Measurements from ENCODE around the gene AKR7A2.
A peak's percentile ranks its signal among the peaks of the same experiment; 100 is the strongest.

The AKR7A2 gene

DNA sequence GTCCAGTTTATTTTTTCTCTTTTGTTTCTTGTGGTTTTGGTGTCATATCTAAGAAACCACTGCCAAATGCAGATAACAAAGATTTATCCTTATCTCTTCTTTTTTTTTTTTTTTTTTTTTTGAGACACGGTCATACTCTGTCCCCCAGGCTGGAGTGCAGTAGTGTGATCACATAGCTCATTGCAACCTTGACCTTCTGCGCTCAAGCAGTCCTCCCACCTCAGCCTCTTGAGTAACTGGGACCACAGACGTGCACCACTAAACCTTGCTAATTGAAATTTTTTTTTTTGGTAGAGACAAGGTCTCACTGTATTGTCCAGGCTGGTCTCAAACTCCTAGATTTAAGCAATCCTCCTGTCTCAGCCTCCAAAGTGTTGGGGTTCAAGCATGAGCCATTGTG is 9.1 kb upstream of the AKR7A2 start:
- Histone ChIP-seq H3K4me1 (ENCODE audit: control insufficient read depth in 1 of 2, insufficient read depth in 2 of 2, low read length in 2 of 2) (peaks cover 0 to 2% of the 10 kb centered on the region in 2 experiments), H3K27ac (ENCODE audit: low read depth, low read length) (no peak overlapping the region), H2BK12ac (ENCODE audit: low read length) (no peak overlapping the region), H3K4ac (ENCODE audit: low read depth, low read length) (no peak overlapping the region), H4K91ac (ENCODE audit: low read depth, low read length) (no peak overlapping the region), H3K4me3 (ENCODE audit: low read depth, low read length) (no peak overlapping the region), H3K9me3 (ENCODE audit: insufficient read depth, low read depth, low read length) (no peaks in the 10 kb centered on the region), H3K18ac (ENCODE audit: low read length) (no peak overlapping the region), H4K12ac (ENCODE audit: low read depth, low read length) (no peak overlapping the region), H3K27me3 (ENCODE audit: insufficient read depth, low read length) (no peaks in the 10 kb centered on the region), H2BK5ac (ENCODE audit: low read depth, low read length, poor library complexity) (no peak overlapping the region), H3K79me2 (ENCODE audit: control insufficient read depth, insufficient read depth, low read length, poor library complexity) (no peaks in the 10 kb centered on the region), H3K4me2 (ENCODE audit: low read length) (no peak overlapping the region), H3K9ac (ENCODE audit: low read length) (no peak overlapping the region), H2AFZ (ENCODE audit: insufficient read depth, low read length, poor library complexity) (no peak overlapping the region), H2BK120ac (ENCODE audit: insufficient read depth, low read length, poor library complexity) (no peak overlapping the region), H3K23ac (ENCODE audit: low read length) (no peak overlapping the region), H4K8ac (ENCODE audit: low read depth, low read length) (no peak overlapping the region), H2AK5ac (ENCODE audit: low read length) (no peak overlapping the region), H3K36me3 (ENCODE audit: control insufficient read depth in 1 of 2, insufficient read depth in 2 of 2, low read length in 2 of 2) (peaks cover 47 to 49% of the 10 kb centered on the region in 2 experiments), H3K79me1 (ENCODE audit: low read length) (no peaks in the 10 kb centered on the region), H3K14ac (ENCODE audit: low read length) (no peak overlapping the region)
- no CpG with 5 or more reads among the region's 3 CpGs for WGBS (ENCODE audit: extremely low coverage, insufficient coverage, insufficient read length)
- DNase-seq, result no peak

- Histone ChIP-seq H2BK5ac (ENCODE audit: low read depth, low read length, poor library complexity) (no peak overlapping the region), H4K91ac (ENCODE audit: low read depth, low read length) (no peak overlapping the region), H3K4ac (ENCODE audit: low read depth, low read length) (no peak overlapping the region), H2BK12ac (ENCODE audit: low read length) (no peak overlapping the region), H3K4me2 (ENCODE audit: low read length) (no peak overlapping the region), H3K18ac (ENCODE audit: low read length) (no peak overlapping the region), H3K9me3 (ENCODE audit: insufficient read depth, low read depth, low read length) (no peaks in the 10 kb centered on the region), H3K79me2 (ENCODE audit: control insufficient read depth, insufficient read depth, low read length, poor library complexity) (no peaks in the 10 kb centered on the region), H3K27ac (ENCODE audit: low read depth, low read length) (no peak overlapping the region), H3K79me1 (ENCODE audit: low read length) (no peaks in the 10 kb centered on the region), H3K9ac (ENCODE audit: low read length) (no peak overlapping the region), H3K14ac (ENCODE audit: low read length) (no peak overlapping the region), H3K36me3 (ENCODE audit: control insufficient read depth in 1 of 2, insufficient read depth in 2 of 2, low read length in 2 of 2) (peaks cover 36 to 38% of the 10 kb centered on the region in 2 experiments), H2AK5ac (ENCODE audit: low read length) (no peak overlapping the region), H2AFZ (ENCODE audit: insufficient read depth, low read length, poor library complexity) (no peak overlapping the region), H4K8ac (ENCODE audit: low read depth, low read length) (no peak overlapping the region), H4K12ac (ENCODE audit: low read depth, low read length) (no peak overlapping the region), H3K23ac (ENCODE audit: low read length) (no peak overlapping the region), H3K27me3 (ENCODE audit: insufficient read depth, low read length) (no peaks in the 10 kb centered on the region), H3K4me3 (ENCODE audit: low read depth, low read length) (no peak overlapping the region), H3K4me1 (ENCODE audit: control insufficient read depth in 1 of 2, insufficient read depth in 2 of 2, low read length in 2 of 2) (peaks cover 9 to 11% of the 10 kb centered on the region in 2 experiments), H2BK120ac (ENCODE audit: insufficient read depth, low read length, poor library complexity) (no peak overlapping the region)
- no CpG with 5 or more reads among the region's 3 CpGs for WGBS (ENCODE audit: extremely low coverage, insufficient coverage, insufficient read length)
- DNase-seq, result peak in 1 of 2 donors; percentile 18
These were observed 7.3 kb upstream of the AKR7A2 start for GRCh38 chr1:19319196-19319595.

DNA sequence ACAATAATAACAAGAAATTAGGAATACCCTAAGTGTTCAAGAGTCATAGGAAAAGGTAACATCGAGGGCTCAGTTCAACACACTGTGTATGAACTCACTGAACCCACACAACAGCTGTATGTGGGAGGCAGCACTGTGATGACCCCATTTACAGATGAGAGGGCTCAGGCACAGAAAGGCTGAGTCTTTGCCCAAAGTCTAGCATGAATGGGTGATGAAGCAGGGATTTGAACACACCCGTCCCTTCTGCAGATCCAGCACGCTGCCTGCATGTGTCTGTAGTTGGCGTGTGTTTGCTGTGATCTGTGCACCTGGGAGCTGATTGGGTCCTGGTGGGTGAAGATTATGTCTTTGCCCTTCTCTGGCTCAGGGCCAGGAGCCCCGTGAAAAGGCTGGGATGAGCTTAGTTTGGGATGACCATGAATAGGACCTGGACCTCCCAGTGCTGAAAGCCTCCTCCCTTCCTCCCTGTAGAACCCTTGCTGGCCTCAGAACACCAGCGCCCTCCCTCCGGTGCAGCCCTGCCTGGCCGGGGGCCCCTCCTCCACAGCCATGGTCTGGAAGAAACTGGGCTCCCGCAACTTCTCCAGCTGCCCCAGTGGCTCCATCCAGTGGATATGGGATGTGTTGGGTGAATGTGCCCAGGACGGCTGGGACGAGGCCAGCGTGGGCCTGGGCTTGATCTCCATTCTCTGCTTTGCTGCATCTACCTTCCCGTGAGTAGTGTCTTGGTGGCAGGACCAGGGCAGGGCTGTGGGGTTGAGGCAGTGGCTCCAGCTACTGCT is 5.4 kb upstream of the AKR7A2 start:
- Histone ChIP-seq H4K8ac (ENCODE audit: low read depth, low read length) (no peak overlapping the region), H4K12ac (ENCODE audit: low read depth, low read length) (peak overlapping the region; percentile 7), H3K23ac (ENCODE audit: low read length) (no peak overlapping the region), H3K27ac (ENCODE audit: low read depth, low read length) (no peak overlapping the region), H3K14ac (ENCODE audit: low read length) (no peak overlapping the region), H3K27me3 (ENCODE audit: insufficient read depth, low read length) (no peaks in the 10 kb centered on the region), H3K4ac (ENCODE audit: low read depth, low read length) (no peak overlapping the region), H4K91ac (ENCODE audit: low read depth, low read length) (no peak overlapping the region), H3K36me3 (ENCODE audit: control insufficient read depth in 1 of 2, insufficient read depth in 2 of 2, low read length in 2 of 2) (peaks cover 30 to 31% of the 10 kb centered on the region in 2 experiments), H3K9me3 (ENCODE audit: insufficient read depth, low read depth, low read length) (no peaks in the 10 kb centered on the region), H3K79me1 (ENCODE audit: low read length) (peaks cover 6% of the 10 kb centered on the region), H3K79me2 (ENCODE audit: control insufficient read depth, insufficient read depth, low read length, poor library complexity) (peaks cover 6% of the 10 kb centered on the region), H3K4me2 (ENCODE audit: low read length) (no peak overlapping the region), H2BK5ac (ENCODE audit: low read depth, low read length, poor library complexity) (no peak overlapping the region), H2AFZ (ENCODE audit: insufficient read depth, low read length, poor library complexity) (no peak overlapping the region), H3K18ac (ENCODE audit: low read length) (no peak overlapping the region), H3K9ac (ENCODE audit: low read length) (no peak overlapping the region), H2BK120ac (ENCODE audit: insufficient read depth, low read length, poor library complexity) (no peak overlapping the region), H2AK5ac (ENCODE audit: low read length) (no peak overlapping the region), H3K4me3 (ENCODE audit: low read depth, low read length) (no peak overlapping the region), H2BK12ac (ENCODE audit: low read length) (no peak overlapping the region), H3K4me1 (ENCODE audit: control insufficient read depth in 1 of 2, insufficient read depth in 2 of 2, low read length in 2 of 2) (peaks cover 21 to 25% of the 10 kb centered on the region in 2 experiments)
- DNase-seq, result no peak
- no CpG with 5 or more reads among the region's 13 CpGs for WGBS (ENCODE audit: extremely low coverage, insufficient coverage, insufficient read length)

DNA sequence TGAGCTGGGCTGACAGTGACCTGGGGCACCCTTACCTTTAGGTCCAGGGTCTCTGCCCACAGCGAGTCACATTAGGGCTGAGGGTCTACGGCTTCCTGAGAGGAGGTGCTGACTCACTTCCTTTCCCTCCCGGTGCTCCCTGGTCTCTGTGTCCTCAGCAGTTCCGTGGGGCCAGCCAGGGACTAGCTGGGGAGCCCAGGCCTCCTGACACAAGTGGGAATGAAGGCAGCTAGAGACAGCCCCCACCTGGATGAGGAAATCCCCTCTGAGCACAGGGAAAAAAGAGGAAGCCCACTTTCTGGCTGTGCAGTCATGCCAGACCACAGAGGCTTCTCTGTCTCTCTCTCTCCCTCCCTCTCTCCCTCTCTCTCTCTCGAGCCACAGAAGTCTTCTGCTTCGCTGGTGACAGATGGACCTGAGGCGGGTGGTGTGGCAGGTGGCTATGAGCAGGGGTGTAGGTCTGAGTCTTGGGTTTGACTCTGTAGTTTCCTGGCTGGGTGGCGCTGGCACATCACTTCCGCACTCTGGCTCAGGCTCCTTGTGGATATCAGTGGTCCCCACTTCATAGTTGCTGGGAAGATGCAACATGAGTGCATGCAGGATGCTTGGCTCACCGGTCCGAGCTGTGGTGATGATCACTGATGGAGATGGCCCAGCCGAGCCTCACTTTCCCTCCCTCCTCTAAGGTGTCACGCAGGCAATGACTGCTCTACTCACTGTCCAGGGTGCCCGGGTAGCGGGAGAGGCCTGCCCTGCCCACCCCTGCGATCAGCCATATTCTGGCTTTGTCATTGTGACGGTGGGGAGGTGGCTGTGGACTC is 3.6 kb upstream of the AKR7A2 start:
- Histone ChIP-seq H3K9me3 (ENCODE audit: insufficient read depth, low read depth, low read length) (no peaks in the 10 kb centered on the region), H2BK120ac (ENCODE audit: insufficient read depth, low read length, poor library complexity) (no peak overlapping the region)
- WGBS (ENCODE audit: extremely low coverage, insufficient coverage, insufficient read length), result no CpG with 5 or more reads among the region's 17 CpGs

More for the DNA sequence above, 3.6 kb upstream of the AKR7A2 start:
- Histone ChIP-seq H2AK5ac (ENCODE audit: low read length) (no peak overlapping the region), H3K79me2 (ENCODE audit: control insufficient read depth, insufficient read depth, low read length, poor library complexity) (peaks cover 15% of the 10 kb centered on the region), H3K79me1 (ENCODE audit: low read length) (peaks cover 16% of the 10 kb centered on the region), H4K12ac (ENCODE audit: low read depth, low read length) (no peak overlapping the region), H3K9ac (ENCODE audit: low read length) (no peak overlapping the region), H3K18ac (ENCODE audit: low read length) (no peak overlapping the region), H3K4me2 (ENCODE audit: low read length) (no peak overlapping the region), H3K4me1 (ENCODE audit: control insufficient read depth in 1 of 2, insufficient read depth in 2 of 2, low read length in 2 of 2) (peaks cover 29 to 33% of the 10 kb centered on the region in 2 experiments), H4K8ac (ENCODE audit: low read depth, low read length) (no peak overlapping the region), H3K4ac (ENCODE audit: low read depth, low read length) (no peak overlapping the region), H3K14ac (ENCODE audit: low read length) (no peak overlapping the region), H2BK5ac (ENCODE audit: low read depth, low read length, poor library complexity) (no peak overlapping the region), H3K27me3 (ENCODE audit: insufficient read depth, low read length) (no peaks in the 10 kb centered on the region), H2AFZ (ENCODE audit: insufficient read depth, low read length, poor library complexity) (no peak overlapping the region), H4K91ac (ENCODE audit: low read depth, low read length) (no peak overlapping the region), H3K4me3 (ENCODE audit: low read depth, low read length) (no peak overlapping the region), H3K36me3 (ENCODE audit: control insufficient read depth in 1 of 2, insufficient read depth in 2 of 2, low read length in 2 of 2) (peaks cover 24 to 25% of the 10 kb centered on the region in 2 experiments), H2BK12ac (ENCODE audit: low read length) (no peak overlapping the region), H3K27ac (ENCODE audit: low read depth, low read length) (no peak overlapping the region), H3K23ac (ENCODE audit: low read length) (no peak overlapping the region)
- no peak for DNase-seq

All from trophoblast cell (in vitro differentiated cells and primary cell).